Measurements from ENCODE around the gene CCDC6.

CCDC6 gene

GRCh38 chr10:59869594-59869940 is 36.8 kb downstream of the CCDC6 start:
- in situ Hi-C loops (cut with MboI; ENCODE audit: low pct_unique_long_range_greater_than_20kb, low sequenced_read_pairs, unreplicated experiment): loop anchor here (25.0 kb wide), 1 partner anchor 168 kb away; no protein-coding TSS in a partner anchor
- TF ChIP-seq CTCF (IDR thresholded peaks at IDR 0.05; ENCODE audit: extremely low read depth, insufficient read depth, missing control alignments): no peak
- no peak for DNase-seq (ENCODE audit: low spot score)

GRCh38 chr10:59868696-59869593 is 37.4 kb downstream of the CCDC6 start:
- TF ChIP-seq CTCF (IDR thresholded peaks at IDR 0.05; ENCODE audit: extremely low read depth, insufficient read depth, missing control alignments): no peak
- no peak for DNase-seq (ENCODE audit: low spot score)
- in situ Hi-C loops (cut with MboI; ENCODE audit: low pct_unique_long_range_greater_than_20kb, low sequenced_read_pairs, unreplicated experiment): loop anchor here (25.0 kb wide), 1 partner anchor 168 kb away; no protein-coding TSS in a partner anchor

DNA sequence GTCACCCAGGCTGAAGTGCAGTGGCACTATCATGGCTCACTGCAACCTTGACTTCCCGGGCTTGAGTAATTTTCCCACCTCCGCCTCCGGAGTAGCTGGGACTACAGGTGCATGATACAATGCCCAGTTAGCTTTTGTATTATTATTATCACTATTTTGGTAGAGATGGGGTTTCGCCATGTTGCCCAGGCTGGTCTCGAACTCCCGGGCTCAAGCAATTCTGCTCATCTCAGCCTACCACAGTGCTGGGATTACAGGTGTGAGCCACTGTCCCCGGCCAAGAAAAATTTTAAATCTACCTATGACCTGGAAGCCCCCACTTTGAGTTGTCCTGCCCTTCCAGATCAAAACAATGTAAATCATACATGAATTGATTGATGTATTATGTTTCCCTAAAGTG is 38.8 kb downstream of the CCDC6 start:
- no peak for TF ChIP-seq CTCF (IDR thresholded peaks at IDR 0.05; ENCODE audit: extremely low read depth, insufficient read depth, missing control alignments)
- in situ Hi-C loops (cut with MboI; ENCODE audit: low pct_unique_long_range_greater_than_20kb, low sequenced_read_pairs, unreplicated experiment): loop anchor here (25.0 kb wide), 1 partner anchor 170 kb away; no protein-coding TSS in a partner anchor
- no peak for DNase-seq (ENCODE audit: low spot score)

GRCh38 chr10:59865101-59865500 is 41.3 kb downstream of the CCDC6 start:
- in situ Hi-C loops (cut with MboI; ENCODE audit: low pct_unique_long_range_greater_than_20kb, low sequenced_read_pairs, unreplicated experiment): loop anchor here (25.0 kb wide), 1 partner anchor 172 kb away; no protein-coding TSS in a partner anchor
- peak; percentile 29 for DNase-seq (ENCODE audit: low spot score)
- peak; percentile 61 for TF ChIP-seq CTCF (IDR thresholded peaks at IDR 0.05; ENCODE audit: extremely low read depth, insufficient read depth, missing control alignments)

- in situ Hi-C loops (cut with MboI; ENCODE audit: low pct_unique_long_range_greater_than_20kb, low sequenced_read_pairs, unreplicated experiment): loop anchor here (25.0 kb wide), 1 partner anchor 173 kb away; no protein-coding TSS in a partner anchor
- no peak for DNase-seq (ENCODE audit: low spot score)
These were observed 42.0 kb downstream of the CCDC6 start for GRCh38 chr10:59864141-59864962.

More at GRCh38 chr10:59864141-59864962, 42.0 kb downstream of the CCDC6 start:
- no peak for TF ChIP-seq CTCF (IDR thresholded peaks at IDR 0.05; ENCODE audit: extremely low read depth, insufficient read depth, missing control alignments)

Measured in GM13977 (cell line).